Stimulated activated naive CD8-positive, alpha-beta T cell treated with anti-CD3 and anti-CD28 coated beads, Interleukin-15, Interleukin-2, amounts not matched to agents 100 U/mL and 50 U/mL, for 24 hours (primary cell): ENCODE data around the gene PHACTR1.

Experiments used
- ATAC-seq: fragments of 150-1000 bp; cut with Tn5 transposase; one replicate; pipeline ENCODE4 v1.10.0; 2021
- DNase-seq: peaks from one replicate; pipeline ENCODE4 v3.0.0; 2021

Gene PHACTR1

DNA sequence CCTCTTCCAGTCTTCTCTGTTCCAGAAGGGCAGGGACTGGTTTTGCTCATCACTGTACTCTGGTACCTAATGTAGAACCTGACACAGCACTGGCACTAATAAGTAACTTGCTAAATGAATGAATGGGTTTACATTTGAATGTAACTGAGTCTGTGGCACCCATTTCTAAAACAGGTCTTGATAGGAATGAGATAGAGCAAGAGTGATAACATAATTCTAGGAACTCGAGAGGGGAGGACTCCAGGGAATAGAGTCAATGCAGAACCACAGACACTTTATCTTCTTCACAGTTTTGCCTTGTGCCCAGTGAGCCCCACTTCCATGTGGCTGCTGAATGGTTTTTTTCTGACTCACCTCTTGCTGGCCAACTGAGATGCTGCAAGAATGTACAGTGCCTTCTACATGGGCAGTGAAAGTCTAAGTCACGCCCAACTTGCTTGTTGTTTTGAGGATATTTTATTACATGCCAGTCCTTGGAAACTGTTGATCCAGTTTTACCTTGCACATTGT, 550.6 kb downstream of the PHACTR1 start:
- DNase-seq, result no peak
- ATAC-seq, result peak; percentile 44

DNA sequence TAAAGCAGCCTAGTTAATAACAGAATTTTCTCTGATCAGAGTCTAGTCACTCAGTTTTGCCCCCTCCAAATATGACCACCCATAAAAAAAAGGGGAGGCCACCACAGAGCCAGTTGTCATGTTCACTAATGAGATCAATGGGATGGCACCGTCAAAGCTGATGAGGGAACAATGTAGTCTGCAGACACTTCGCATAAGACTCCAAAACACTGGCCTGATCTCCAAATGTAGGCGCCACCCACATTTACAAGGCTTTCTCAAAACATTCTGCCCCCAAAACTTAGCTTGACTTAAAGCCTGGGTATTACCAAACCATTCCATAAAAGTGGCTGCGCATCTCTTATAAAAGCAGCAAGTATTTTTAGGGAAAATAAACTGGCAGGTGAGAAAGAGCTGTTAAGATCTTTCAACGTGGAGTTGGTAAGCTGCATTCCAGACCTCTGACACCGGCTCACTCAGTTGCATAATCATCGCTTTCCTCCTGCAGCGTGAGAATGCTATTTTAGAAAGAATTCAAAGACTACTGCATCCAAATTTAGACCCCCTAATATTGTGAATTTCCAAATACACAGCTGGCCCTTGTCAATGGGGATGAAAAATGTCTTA, 552.4 kb downstream of the PHACTR1 start:
- no peak for ATAC-seq
- DNase-seq, result no peak

DNA sequence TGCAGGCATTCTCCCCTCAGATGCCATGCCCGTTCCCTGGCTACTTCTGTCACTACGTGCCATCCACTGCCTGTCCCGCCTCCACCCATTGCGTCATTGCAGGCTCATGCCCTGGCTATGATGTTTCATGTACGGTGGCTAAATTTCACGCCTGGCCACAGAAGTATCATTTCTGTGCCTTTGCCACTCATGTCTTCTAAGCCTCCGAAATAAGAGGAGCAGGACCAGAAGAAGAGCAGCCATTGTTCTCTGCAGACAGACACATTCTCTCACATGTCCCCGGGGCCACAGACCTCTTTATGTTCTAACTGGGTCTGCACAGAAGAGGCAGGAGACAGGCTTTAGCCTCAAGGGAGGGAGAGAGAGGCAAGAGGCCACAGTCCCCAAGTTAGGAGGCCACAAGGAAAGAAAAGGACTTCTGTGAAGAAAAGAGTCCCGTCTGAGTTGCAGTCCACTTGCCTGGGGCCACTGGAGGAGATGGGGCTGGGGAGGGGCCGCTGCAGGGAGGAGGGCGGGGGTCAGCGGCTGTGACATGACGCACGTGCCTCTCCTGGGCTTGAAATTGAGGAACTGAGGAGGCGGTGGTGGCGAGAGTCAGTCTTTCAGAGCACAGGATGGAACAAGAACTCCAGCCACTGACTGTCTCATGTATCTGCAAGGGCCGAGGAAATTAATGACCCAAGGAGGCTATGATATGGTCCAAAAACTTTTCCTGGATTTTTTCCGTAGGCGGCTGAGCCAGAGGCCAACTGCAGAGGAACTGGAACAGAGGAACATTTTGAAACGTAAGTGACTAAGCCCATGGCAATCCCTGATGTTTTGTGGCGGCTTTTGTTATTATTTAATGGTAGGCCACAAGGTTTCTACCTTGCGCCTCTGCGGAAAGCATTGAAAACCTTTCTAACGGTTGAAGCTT, 555.8 kb downstream of the PHACTR1 start:
- DNase-seq, result peak; percentile 22
- no peak for ATAC-seq

DNA sequence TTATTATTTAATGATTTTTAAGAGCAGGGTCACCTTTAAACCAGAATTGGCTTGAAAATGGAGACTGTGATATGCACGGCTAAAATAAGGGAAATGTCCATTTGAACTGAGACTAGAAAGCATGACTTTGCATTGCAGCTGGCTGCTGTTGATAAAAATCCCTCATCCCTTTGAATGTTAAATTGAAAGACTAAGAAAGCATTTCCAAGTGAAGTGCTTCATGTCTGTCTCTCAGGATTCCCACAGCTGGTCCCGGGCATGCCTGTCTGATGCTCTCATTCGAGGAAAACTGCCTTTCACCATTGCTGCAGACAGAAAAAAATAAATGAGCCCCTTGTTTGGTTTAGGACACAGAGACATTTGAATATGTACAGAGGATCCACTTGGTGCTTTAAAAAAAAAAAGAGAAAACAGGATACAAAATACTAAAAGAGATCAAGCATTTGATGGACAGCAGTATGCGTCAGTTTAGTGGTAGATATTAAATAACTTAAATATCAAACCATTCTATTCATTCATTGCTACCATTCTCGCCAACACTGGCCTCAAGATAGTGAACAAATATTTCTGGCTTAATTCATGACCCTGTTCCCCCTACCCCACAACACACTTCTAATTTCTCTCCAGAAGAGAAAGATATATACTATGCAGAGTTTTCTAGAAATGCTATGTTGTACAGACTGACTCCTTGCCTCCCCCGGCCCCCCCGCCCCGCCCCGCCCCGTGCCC, 556.8 kb downstream of the PHACTR1 start:
- no peak for ATAC-seq
- no peak for DNase-seq

GRCh38 chr6:13273931-13274706, 557.6 kb downstream of the PHACTR1 start:
- DNase-seq (peak; percentile 69), ATAC-seq (peak; percentile 88)

GRCh38 chr6:13274707-13275434, 558.3 kb downstream of the PHACTR1 start:
- no peak for ATAC-seq
- DNase-seq, result no peak

GRCh38 chr6:13275435-13275989, 558.9 kb downstream of the PHACTR1 start:
- no peak for DNase-seq

DNA sequence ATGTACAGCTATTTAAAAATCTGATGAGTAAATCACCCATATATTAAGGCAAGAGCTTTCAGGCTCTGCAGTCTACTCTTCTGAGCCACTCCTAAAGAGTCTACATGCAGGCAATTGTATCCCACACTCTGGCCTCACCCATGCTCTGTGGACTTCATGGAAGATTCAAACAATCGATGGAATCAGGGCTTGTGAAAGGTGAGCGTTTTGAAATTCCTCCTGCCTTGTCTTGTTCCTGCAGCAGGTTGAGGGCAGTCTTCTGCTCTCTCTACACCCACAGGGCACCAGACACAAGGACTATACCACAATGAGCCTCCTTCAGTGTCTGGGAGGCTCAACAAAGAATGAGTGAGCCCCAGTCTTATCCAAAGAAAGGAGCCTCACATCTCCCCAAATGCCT, 560.7 kb downstream of the PHACTR1 start:
- ATAC-seq, result no peak
- no peak for DNase-seq

More at GRCh38 chr6:13275435-13275989, 558.9 kb downstream of the PHACTR1 start:
- ATAC-seq, result no peak

DNA sequence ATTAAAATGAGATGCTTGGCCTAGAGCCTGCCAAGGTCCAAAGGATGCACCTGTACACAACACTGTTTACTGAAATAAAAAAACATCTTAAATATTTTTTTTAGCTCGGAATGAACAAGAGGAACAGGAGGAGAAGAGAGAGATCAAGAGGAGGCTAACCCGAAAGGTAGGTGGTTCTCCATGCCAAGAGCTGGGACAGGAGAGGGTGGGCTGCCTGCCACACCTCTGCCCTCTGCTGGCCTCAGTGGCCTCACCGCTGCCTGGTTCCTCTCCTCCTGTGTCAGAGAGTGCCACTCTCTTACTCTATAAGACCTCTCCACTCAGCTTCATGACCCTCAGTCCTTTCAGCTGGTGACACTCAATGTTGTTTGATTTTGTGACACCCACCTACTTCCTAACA, 561.6 kb downstream of the PHACTR1 start:
- DNase-seq, result peak; percentile 31

GRCh38 chr6:13278991-13279390, 562.4 kb downstream of the PHACTR1 start:
- ATAC-seq (no peak), DNase-seq (no peak)

More for the DNA sequence above, 561.6 kb downstream of the PHACTR1 start:
- ATAC-seq, result no peak

DNA sequence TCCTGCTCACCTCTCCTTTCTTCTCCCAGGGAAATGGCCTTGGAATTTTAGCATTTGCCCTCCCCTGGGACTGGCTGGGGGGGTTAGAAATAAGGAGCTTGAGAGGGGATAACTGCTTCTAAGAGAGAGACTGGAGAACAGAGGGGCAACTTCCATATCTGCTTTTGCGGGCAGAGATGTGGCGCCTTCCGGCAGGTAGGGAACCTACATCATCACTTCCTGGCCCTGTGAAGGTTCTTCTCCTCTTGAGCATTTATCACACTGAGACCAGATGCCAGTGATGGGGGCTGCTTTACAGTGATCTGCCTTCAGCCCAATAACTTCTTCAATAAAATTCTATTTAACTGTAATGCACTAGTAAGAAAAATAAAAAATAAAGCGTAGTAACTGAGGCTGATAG, 563.7 kb downstream of the PHACTR1 start:
- no peak for ATAC-seq
- DNase-seq, result no peak

GRCh38 chr6:13281686-13282085, 565.1 kb downstream of the PHACTR1 start:
- DNase-seq (no peak), ATAC-seq (no peak)

DNA sequence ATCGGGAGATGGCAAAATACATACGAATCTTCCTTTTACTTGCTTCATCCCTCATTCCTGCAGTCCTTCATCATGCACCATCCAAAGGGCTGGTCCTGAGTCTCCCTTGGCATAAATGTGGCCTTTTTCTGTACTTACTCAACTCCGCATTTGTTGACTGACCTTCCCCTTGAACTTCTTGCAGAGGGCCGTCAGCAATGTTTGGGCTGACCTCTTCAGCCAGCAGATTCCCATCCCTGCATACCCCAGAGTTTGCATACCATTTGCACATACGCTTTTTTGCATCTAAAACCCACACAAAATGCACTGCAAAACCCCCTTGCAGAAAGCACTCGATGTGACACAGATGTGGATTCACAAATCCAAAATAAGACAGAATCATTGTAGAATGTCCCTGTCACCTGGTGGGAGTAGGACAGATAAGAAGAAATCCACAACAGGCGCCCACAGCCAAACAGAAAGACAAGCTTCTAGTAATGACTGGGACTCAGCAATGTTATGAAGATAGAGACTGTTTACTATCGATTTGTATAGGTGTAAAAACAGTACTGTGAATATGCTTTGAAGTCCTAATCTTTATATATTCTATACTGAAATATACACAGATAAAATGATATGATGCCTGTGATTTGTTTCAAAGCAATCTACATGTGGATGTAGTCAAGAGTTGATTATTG, 566.0 kb downstream of the PHACTR1 start:
- ATAC-seq, result no peak
- no peak for DNase-seq

GRCh38 chr6:13283331-13283730, 566.8 kb downstream of the PHACTR1 start:
- DNase-seq (no peak), ATAC-seq (no peak)

DNA sequence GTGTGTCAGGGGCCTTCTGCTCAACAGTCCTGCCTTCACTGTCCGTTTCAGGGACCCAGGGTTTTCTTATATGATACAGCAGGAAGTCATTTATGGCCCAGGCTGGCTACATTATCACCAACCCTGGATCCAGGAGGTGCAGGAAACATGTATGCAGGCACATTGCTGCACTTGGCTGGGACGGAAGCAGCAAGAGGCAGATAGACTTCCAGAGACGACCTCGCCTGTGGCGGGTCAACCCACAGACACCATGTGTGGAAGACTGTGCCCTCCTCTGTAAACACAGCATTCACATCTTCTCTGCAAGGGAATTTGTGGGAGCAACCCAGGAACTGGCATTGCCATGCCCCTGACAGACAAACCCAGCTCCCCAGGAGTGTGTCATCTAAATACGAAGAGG, 568.1 kb downstream of the PHACTR1 start:
- DNase-seq (no peak), ATAC-seq (no peak)

- ATAC-seq, result no peak
These were observed 569.1 kb downstream of the PHACTR1 start for GRCh38 chr6:13285705-13286104.

GRCh38 chr6:13286181-13286580, 569.6 kb downstream of the PHACTR1 start:
- DNase-seq (no peak), ATAC-seq (no peak)

More at GRCh38 chr6:13285705-13286104, 569.1 kb downstream of the PHACTR1 start:
- no peak for DNase-seq

- no peak for ATAC-seq
- DNase-seq, result no peak
These were observed 570.5 kb downstream of the PHACTR1 start for GRCh38 chr6:13287104-13287503.

DNA sequence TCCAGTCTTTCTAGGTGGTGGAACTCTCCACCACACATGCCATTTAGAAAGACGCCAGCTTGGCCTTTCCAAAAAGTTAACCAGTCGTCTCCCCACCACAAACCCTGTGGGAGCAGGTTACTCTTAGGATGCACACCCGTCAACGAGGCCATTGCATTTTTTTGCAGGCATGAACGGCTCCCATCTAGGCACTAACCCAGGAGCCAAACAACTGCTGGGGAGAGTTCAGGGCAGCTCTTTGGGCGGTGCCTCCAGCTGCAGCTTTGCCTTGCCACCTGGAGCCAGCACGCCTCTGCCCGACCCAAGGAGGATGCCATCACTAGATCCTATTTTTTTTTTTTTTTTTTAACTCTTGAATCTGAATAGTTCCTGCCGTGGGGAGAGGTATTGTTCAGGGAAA, 571.9 kb downstream of the PHACTR1 start:
- no peak for ATAC-seq
- no peak for DNase-seq

DNA sequence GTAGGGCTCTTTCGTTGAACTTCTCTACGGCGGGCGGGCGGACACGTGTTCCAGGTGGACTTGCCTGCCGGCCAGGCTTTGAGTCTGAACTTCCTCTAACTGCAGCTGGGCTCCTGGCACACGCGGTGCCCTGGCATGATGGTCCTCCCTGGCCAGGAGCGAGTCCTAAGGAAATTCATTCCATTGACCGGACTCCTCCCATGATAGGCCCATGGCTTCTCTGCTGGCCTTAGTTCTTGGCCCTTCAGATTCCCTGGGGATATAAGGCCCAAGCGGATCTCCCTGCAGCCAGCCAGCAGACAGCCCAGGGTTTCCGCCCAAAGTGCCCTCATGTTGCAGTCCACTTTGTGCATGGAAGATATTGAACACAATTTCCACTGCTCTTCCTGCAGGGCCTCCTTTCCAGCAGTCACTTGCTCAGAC, 572.4 kb downstream of the PHACTR1 start:
- DNase-seq, result no peak
- ATAC-seq, result no peak
